ENCODE measurements around the gene AMH.

DNA sequence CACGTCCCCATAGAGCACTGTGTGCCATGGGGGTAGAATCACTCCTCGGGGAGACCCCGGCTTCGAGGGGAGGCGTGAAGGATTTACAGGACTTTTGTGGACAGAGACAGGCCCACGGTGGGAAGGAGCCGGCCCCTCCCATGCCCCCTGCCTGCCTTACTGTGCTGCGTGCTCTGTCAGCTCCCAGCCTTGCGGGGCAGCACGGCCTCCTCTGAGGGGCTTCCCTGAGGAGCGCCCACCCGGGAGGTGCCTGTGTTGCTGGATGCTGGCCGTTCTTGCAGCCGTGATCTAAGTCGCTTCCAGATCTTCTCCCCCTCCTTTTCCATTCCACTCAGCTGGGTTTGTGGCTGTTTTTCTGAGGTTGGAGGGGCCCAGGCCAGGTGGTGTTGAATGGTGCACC lies 42.1 kb upstream of the AMH start:
- TF ChIP-seq POLR2AphosphoS5 (IDR thresholded peaks at IDR 0.05) = no peak
- TF ChIP-seq, protein P1, sequence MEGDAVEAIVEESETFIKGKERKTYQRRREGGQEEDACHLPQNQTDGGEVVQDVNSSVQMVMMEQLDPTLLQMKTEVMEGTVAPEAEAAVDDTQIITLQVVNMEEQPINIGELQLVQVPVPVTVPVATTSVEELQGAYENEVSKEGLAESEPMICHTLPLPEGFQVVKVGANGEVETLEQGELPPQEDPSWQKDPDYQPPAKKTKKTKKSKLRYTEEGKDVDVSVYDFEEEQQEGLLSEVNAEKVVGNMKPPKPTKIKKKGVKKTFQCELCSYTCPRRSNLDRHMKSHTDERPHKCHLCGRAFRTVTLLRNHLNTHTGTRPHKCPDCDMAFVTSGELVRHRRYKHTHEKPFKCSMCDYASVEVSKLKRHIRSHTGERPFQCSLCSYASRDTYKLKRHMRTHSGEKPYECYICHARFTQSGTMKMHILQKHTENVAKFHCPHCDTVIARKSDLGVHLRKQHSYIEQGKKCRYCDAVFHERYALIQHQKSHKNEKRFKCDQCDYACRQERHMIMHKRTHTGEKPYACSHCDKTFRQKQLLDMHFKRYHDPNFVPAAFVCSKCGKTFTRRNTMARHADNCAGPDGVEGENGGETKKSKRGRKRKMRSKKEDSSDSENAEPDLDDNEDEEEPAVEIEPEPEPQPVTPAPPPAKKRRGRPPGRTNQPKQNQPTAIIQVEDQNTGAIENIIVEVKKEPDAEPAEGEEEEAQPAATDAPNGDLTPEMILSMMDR (IDR thresholded peaks at IDR 0.05) = no peak
- no peak for TF ChIP-seq POLR2A (IDR thresholded peaks at IDR 0.05)
